IMR-90 (cell line): ENCODE data around the gene SMCP. TPM values are rescaled to one million over a fixed set of nuclear protein-coding genes. Genes with fewer than 3 reads are reported as not detected.

Experiments used
- ATAC-seq: fragments of 200-7000 bp; cut with Tn5 transposase; 2 replicates; pipeline ENCODE4 v1.9.1; 2020; ENCODE audit warnings: low read depth, mild to moderate bottlenecking, moderate library complexity
- BruUV-seq: library from RNA; stranded (reverse); fragments of 400-500 nt; replicated peaks from 2 replicates; lab custom pipeline; 2021; lab: Mats Ljungman, UMichigan
- CTCF ChIA-PET: fragments of 300-600 bp; formaldehyde crosslinking; extraction: SDS; loops from one replicate; lab custom pipeline; 2021; ENCODE audit warnings: antibody characterized with exemption; lab: Yijun Ruan, JAX
- POLR2A ChIA-PET: fragments of 300-600 bp; sonication (Branson Sonifier 250); formaldehyde crosslinking; loops from one replicate; lab custom pipeline; 2022; ENCODE audit warnings: antibody characterized with exemption; ENCODE audit not compliant: unreplicated experiment; lab: Charles Lee
- DNase-seq: peaks from one replicate; pipeline ENCODE4 v3.0.0; 2013
- H2AFZ ChIP-seq: replicated peaks from 2 replicates; pipeline ENCODE3; 2013; ENCODE audit warnings: low read length, mild to moderate bottlenecking; ENCODE audit not compliant: poor library complexity
- H2AK5ac ChIP-seq: 2 replicates; pipeline ENCODE4 v1.6.1; 2013; ENCODE audit warnings: low read depth, low read length, inconsistent platforms
- H2AK9ac ChIP-seq: replicated peaks from 2 replicates; pipeline ENCODE3; 2013; ENCODE audit warnings: mild to moderate bottlenecking, low read depth, low read length, moderate library complexity; ENCODE audit not compliant: poor library complexity
- H2BK120ac ChIP-seq: 2 replicates; pipeline ENCODE4 v1.6.1; 2013; ENCODE audit warnings: low read depth, low read length, inconsistent platforms
- H2BK15ac ChIP-seq: 3 replicates; pipeline ENCODE4 v1.6.1; 2013; ENCODE audit warnings: low read depth, low read length, inconsistent platforms
- H2BK20ac ChIP-seq: 2 replicates; pipeline ENCODE4 v1.6.1; 2013; ENCODE audit warnings: low read depth, mild to moderate bottlenecking, inconsistent platforms, low read length, moderate library complexity
- H2BK5ac ChIP-seq: 2 replicates; pipeline ENCODE4 v1.6.1; 2013; ENCODE audit warnings: mild to moderate bottlenecking, low read depth, low read length, inconsistent platforms; ENCODE audit not compliant: poor library complexity, severe bottlenecking
- H3K14ac ChIP-seq: replicated peaks from 2 replicates; pipeline ENCODE4 v1.6.1; 2013; ENCODE audit warnings: low read depth, low read length, inconsistent platforms
- H3K18ac ChIP-seq: 2 replicates; pipeline ENCODE4 v1.6.1; 2013; ENCODE audit warnings: low read depth, low read length, control low read depth
- H3K23ac ChIP-seq: 2 replicates; pipeline ENCODE4 v1.6.1; 2013; ENCODE audit warnings: low read depth, low read length, inconsistent platforms
- H3K27ac ChIP-seq: 2 replicates; pipeline ENCODE4 v1.5.1; 2013; ENCODE audit warnings: mild to moderate bottlenecking, control low read depth, low read length; ENCODE audit not compliant: insufficient read depth
- H3K27me3 ChIP-seq: 2 replicates; pipeline ENCODE4 v1.6.1; 2013; ENCODE audit warnings: low read length; ENCODE audit not compliant: control insufficient read depth, insufficient read depth
- H3K36me3 ChIP-seq: 2 replicates; pipeline ENCODE4 v1.6.1; 2013; ENCODE audit warnings: low read length, mixed read lengths; ENCODE audit not compliant: control insufficient read depth, insufficient read depth
- H3K4ac ChIP-seq: 2 replicates; pipeline ENCODE4 v1.6.1; 2013; ENCODE audit warnings: low read depth, low read length, inconsistent platforms
- H3K4me1 ChIP-seq: 2 replicates; pipeline ENCODE4 v1.6.1; 2013; ENCODE audit warnings: low read length, mixed read lengths; ENCODE audit not compliant: control insufficient read depth, insufficient read depth
- H3K4me2 ChIP-seq: 2 replicates; pipeline ENCODE4 v1.6.1; 2013; ENCODE audit warnings: low read depth, mild to moderate bottlenecking, control low read depth, low read length, moderate library complexity
- H3K4me3 ChIP-seq: 2 replicates; pipeline ENCODE4 v1.5.1; 2013; ENCODE audit warnings: low read depth, mild to moderate bottlenecking, control low read depth, low read length, moderate library complexity; ENCODE audit not compliant: insufficient read depth
- H3K56ac ChIP-seq: 2 replicates; pipeline ENCODE4 v1.6.1; 2013; ENCODE audit warnings: low read length, inconsistent platforms; ENCODE audit not compliant: insufficient read depth; ENCODE audit errors: extremely low read depth
- H3K79me1 ChIP-seq, 2 experiments: 2 replicates each; pipeline ENCODE4 v1.6.1; 2013; ENCODE audit warnings: low read length in 2 of 2, inconsistent platforms in 1 of 2, low read depth in 1 of 2
- H3K9ac ChIP-seq: 2 replicates; pipeline ENCODE4 v1.6.1; 2013; ENCODE audit warnings: low read depth, low read length, control low read depth
- H3K9me1 ChIP-seq: 2 replicates; pipeline ENCODE4 v1.6.1; 2013; ENCODE audit warnings: low read length, inconsistent platforms; ENCODE audit not compliant: insufficient read depth
- H3K9me3 ChIP-seq: 2 replicates; pipeline ENCODE4 v1.6.1; 2013; ENCODE audit warnings: low read length; ENCODE audit not compliant: control insufficient read depth, insufficient read depth
- H4K20me1 ChIP-seq: 2 replicates; pipeline ENCODE4 v1.6.1; 2013; ENCODE audit warnings: low read length, inconsistent platforms; ENCODE audit not compliant: insufficient read depth
- H4K5ac ChIP-seq: 2 replicates; pipeline ENCODE4 v1.6.1; 2013; ENCODE audit warnings: mild to moderate bottlenecking, low read depth, low read length, control low read depth
- H4K8ac ChIP-seq, 2 experiments: 2 replicates each; pipeline ENCODE4 v1.6.1; 2013; ENCODE audit warnings: low read depth in 2 of 2, low read length in 2 of 2, control low read depth in 1 of 2, inconsistent platforms in 1 of 2
- H4K91ac ChIP-seq: 2 replicates; pipeline ENCODE4 v1.6.1; 2013; ENCODE audit warnings: low read depth, low read length, inconsistent platforms; ENCODE audit not compliant: insufficient read depth
- BHLHE40 ChIP-seq: fragments of 150-350 bp; IDR thresholded peaks from 2 replicates; pipeline ENCODE4 v1.6.1; 2016; ENCODE audit warnings: mild to moderate bottlenecking, low read depth, low read length
- CHD1 ChIP-seq: IDR thresholded peaks from 2 replicates; pipeline ENCODE4 v1.6.1; 2012; ENCODE audit warnings: low read depth, low read length, improper control_type of control experiment
- MAFK ChIP-seq: IDR thresholded peaks from 2 replicates; pipeline ENCODE4 v1.6.1; 2012; ENCODE audit warnings: low read depth, low read length, improper control_type of control experiment
- MXI1 ChIP-seq: IDR thresholded peaks from 2 replicates; pipeline ENCODE4 v1.6.1; 2012; ENCODE audit warnings: low read depth, mild to moderate bottlenecking, low read length, moderate library complexity, borderline replicate concordance
- POLR2A ChIP-seq: IDR thresholded peaks from 2 replicates; pipeline ENCODE4 v1.6.1; 2012; ENCODE audit warnings: mild to moderate bottlenecking, low read depth, low read length
- RAD21 ChIP-seq: IDR thresholded peaks from 2 replicates; pipeline ENCODE4 v1.6.1; 2012; ENCODE audit warnings: low read length, improper control_type of control experiment
- RCOR1 ChIP-seq: IDR thresholded peaks from 2 replicates; pipeline ENCODE4 v1.6.1; 2012; ENCODE audit warnings: mild to moderate bottlenecking, low read length, improper control_type of control experiment; ENCODE audit not compliant: insufficient replicate concordance
- SMC3 ChIP-seq: fragments of 150-350 bp; IDR thresholded peaks from 2 replicates; pipeline ENCODE4 v1.6.1; 2016; ENCODE audit warnings: low read depth, mild to moderate bottlenecking, antibody characterized with exemption, low read length, moderate library complexity
- WGBS, 2 experiments: methylation state at CpG; one replicate each; pipeline versions ENCODE4 v1.1.5 to v1.1.7; 2013; ENCODE audit warnings: missing lambda C conversion rate in 2 of 2; ENCODE audit not compliant: insufficient read length in 1 of 2; ENCODE audit errors: extremely low coverage in 2 of 2; 5-methylcytosine and 5-hydroxymethylcytosine counted together
- dilution Hi-C: fragments of 300-500 bp; cut with HindIII; formaldehyde crosslinking; loops from one replicate; pipeline ENCODE4 v1.14.3; 2018; ENCODE audit warnings: low sequenced_read_pairs; ENCODE audit not compliant: unreplicated experiment
- in situ Hi-C: fragments of 300-500 bp; cut with MboI; formaldehyde crosslinking; loops from 3 replicates; pipeline ENCODE4 v1.14.3; 2019; ENCODE audit warnings: low sequenced_read_pairs, inconsistent platforms, mixed read lengths
- intact Hi-C: fragments of 100-400 bp; cut with micrococcal nuclease; formaldehyde crosslinking; loops from 2 replicates; pipeline ENCODE4 v1.10.0; 2022
- polyA plus RNA-seq, 3 experiments: library from polyadenylated mRNA; depleted of rRNA; stranded (reverse); fragments of >200 nt; gene quantifications; 2 replicates each; pipeline ENCODE4 v1.2.3, GENCODE V29; 2012; ENCODE audit warnings: low replicate concordance in 1 of 3
- total RNA-seq: library from RNA; depleted of rRNA; stranded (reverse); fragments of >200 nt; gene quantifications from 2 replicates; pipeline ENCODE4 v1.2.3, GENCODE V29; 2012
- TF ChIP-seq, protein P1 (sequence below): conservative IDR thresholded peaks from 2 replicates; pipeline ENCODE4 v1.5.1; 2012; ENCODE audit warnings: mild to moderate bottlenecking, low read depth, low read length, improper control_type of control experiment
- TF ChIP-seq, protein P2 (sequence below): fragments of 150-350 bp; IDR thresholded peaks from 2 replicates; pipeline ENCODE4 v1.6.1; 2017; ENCODE audit warnings: mild to moderate bottlenecking, antibody characterized with exemption, low read length, low read depth

The SMCP gene
- total and polyA plus RNA-seq, 2 of the 4 experiments (the other 2 are of a cell fraction), result not detected

DNA sequence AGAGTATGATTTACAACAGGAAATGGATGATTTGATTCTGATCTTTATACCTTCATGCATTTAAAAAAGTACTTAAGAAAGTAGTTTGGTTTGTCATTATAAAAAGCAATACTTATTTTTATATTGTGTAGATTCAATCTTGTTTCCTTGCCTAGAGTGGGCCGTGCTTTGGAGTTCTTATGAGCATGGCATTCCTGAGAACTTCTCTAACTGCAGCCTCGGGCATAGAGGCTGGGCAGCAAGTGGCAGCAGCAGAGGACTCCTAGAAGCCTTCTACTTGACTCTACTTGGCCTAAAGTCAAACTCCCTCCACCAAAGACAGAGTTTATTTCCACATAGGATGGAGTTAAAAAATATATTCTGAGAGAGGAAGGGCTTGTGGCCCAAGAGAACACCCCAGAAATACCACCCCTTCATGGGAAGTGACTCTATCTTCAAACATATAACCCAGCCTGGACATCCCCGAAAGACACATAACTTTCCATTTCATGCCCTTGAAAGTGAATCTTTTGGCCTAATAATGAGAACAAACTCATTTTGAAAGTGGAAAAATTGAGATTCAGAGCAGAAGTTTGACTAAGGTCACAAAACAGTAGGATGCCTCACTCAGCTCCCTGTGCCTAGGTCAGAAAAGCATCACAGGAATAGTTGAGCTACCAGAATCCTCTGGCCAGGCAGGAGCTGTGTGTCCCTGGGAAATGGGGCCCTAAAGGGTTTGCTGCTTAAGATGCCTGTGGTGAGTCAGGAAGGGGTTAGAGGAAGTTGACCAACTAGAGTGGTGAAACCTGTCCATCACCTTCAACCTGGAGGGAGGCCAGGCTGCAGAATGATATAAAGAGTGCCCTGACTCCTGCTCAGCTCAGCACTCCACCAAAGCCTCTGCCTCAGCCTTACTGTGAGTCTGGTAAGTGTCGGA, 29.8 kb downstream of the SMCP start, which contains the start of gene IVL:
TSS of gene IVL (plus strand) at position 861 of the 916 bp plus-strand sequence. CDS start 1,252 bp downstream, outside the sequence.
- Histone ChIP-seq H3K23ac (no peak within 1 kb of the TSS), H3K9me3 (no peaks in the 10 kb centered on the region), H2BK5ac (no peak within 1 kb of the TSS), H3K4me2 (no peak within 1 kb of the TSS), H3K9me1 (no peaks in the 10 kb centered on the region), H3K14ac (no peak within 1 kb of the TSS), H2BK20ac (no peak within 1 kb of the TSS), H2AFZ (no peak within 1 kb of the TSS), H3K9ac (no peak within 1 kb of the TSS), H3K27ac (no peak within 1 kb of the TSS), H4K8ac (no peak within 1 kb of the TSS), H4K91ac (no peak within 1 kb of the TSS), H4K5ac (no peak within 1 kb of the TSS), H2AK5ac (no peak within 1 kb of the TSS), H2BK120ac (no peak within 1 kb of the TSS), H4K20me1 (no peaks in the 10 kb centered on the region), H3K4ac (no peak within 1 kb of the TSS), H3K27me3 (no peaks in the 10 kb centered on the region), H2BK15ac (no peak within 1 kb of the TSS), H3K4me3 (no peak within 1 kb of the TSS), H3K79me1 (no peaks in the 10 kb centered on the region), H3K18ac (no peak within 1 kb of the TSS), H3K56ac (no peak within 1 kb of the TSS), H2AK9ac (no peak within 1 kb of the TSS), H3K36me3 (no peaks in the 10 kb centered on the region), H3K4me1 (no peaks in the 10 kb centered on the region)
- TF ChIP-seq RCOR1, result no peak
- no peak for TF ChIP-seq MAFK
- no peak for TF ChIP-seq RAD21
- TF ChIP-seq SMC3, result no peak
- no peak for TF ChIP-seq BHLHE40
- no peak for TF ChIP-seq CHD1
- TF ChIP-seq MXI1, result no peak
- no peak for TF ChIP-seq POLR2A
- TF ChIP-seq, protein P1, sequence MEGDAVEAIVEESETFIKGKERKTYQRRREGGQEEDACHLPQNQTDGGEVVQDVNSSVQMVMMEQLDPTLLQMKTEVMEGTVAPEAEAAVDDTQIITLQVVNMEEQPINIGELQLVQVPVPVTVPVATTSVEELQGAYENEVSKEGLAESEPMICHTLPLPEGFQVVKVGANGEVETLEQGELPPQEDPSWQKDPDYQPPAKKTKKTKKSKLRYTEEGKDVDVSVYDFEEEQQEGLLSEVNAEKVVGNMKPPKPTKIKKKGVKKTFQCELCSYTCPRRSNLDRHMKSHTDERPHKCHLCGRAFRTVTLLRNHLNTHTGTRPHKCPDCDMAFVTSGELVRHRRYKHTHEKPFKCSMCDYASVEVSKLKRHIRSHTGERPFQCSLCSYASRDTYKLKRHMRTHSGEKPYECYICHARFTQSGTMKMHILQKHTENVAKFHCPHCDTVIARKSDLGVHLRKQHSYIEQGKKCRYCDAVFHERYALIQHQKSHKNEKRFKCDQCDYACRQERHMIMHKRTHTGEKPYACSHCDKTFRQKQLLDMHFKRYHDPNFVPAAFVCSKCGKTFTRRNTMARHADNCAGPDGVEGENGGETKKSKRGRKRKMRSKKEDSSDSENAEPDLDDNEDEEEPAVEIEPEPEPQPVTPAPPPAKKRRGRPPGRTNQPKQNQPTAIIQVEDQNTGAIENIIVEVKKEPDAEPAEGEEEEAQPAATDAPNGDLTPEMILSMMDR, result no peak
- TF ChIP-seq, protein P2, sequence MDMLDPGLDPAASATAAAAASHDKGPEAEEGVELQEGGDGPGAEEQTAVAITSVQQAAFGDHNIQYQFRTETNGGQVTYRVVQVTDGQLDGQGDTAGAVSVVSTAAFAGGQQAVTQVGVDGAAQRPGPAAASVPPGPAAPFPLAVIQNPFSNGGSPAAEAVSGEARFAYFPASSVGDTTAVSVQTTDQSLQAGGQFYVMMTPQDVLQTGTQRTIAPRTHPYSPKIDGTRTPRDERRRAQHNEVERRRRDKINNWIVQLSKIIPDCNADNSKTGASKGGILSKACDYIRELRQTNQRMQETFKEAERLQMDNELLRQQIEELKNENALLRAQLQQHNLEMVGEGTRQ, result no peak
- ATAC-seq (no peak), DNase-seq (no peak)
- ChIA-PET POLR2A (no interaction called here), CTCF (no interaction called here)
- no CpG with 5 or more reads among the region's 4 CpGs for WGBS, 2 experiments
- intact Hi-C loops, result no loop called here
- no TSS peak for BruUV-seq
- dilution Hi-C loops, result no loop called here
- in situ Hi-C loops, result no loop called here
